Nephron (organoid): ENCODE measurements around the gene GOLGA1.

ENCODE experiments used
- H3K27ac Mint-ChIP-seq, 3 experiments: 2 replicates each; pipeline ENCODE4 v1.8.0; 2020; ENCODE audit warnings: mixed read lengths in 3 of 3, mild to moderate bottlenecking in 2 of 3, moderate library complexity in 1 of 3
- H3K27me3 Mint-ChIP-seq: 2 replicates; pipeline ENCODE4 v1.8.0; 2021; ENCODE audit warnings: low read depth, mild to moderate bottlenecking, moderate library complexity, mixed read lengths
- H3K36me3 Mint-ChIP-seq: 2 replicates; pipeline ENCODE4 v1.8.0; 2020; ENCODE audit warnings: low read depth, mixed read lengths
- H3K4me1 Mint-ChIP-seq: 2 replicates; pipeline ENCODE4 v1.8.0; 2020; ENCODE audit warnings: mixed read lengths
- H3K4me3 Mint-ChIP-seq, 3 experiments: 2 replicates each; pipeline ENCODE4 v1.8.0; 2020; ENCODE audit warnings: mild to moderate bottlenecking in 3 of 3, mixed read lengths in 3 of 3, moderate library complexity in 2 of 3
- H3K9me3 Mint-ChIP-seq: 2 replicates; pipeline ENCODE4 v1.8.0; 2020; ENCODE audit warnings: mixed read lengths
- TF ChIP-seq, protein P1 (sequence below), 3 experiments: fragments of 200-600 bp; sonication (generic); IDR thresholded peaks; one replicate each; pipeline ENCODE4 v1.5.0; 2021; ENCODE audit warnings: antibody characterized with exemption in 3 of 3; ENCODE audit not compliant: unreplicated experiment in 3 of 3

Gene GOLGA1

GRCh38 chr9:124941679-124942561 lies 1.0 kb upstream of the GOLGA1 start:
- no peaks in the 10 kb centered on the region for H3K9me3 Mint-ChIP-seq
- H3K27ac Mint-ChIP-seq = peak overlapping the region; percentile 90 to 98 (median 95)
- H3K36me3 Mint-ChIP-seq = no peaks in the 10 kb centered on the region
- TF ChIP-seq, protein P1, sequence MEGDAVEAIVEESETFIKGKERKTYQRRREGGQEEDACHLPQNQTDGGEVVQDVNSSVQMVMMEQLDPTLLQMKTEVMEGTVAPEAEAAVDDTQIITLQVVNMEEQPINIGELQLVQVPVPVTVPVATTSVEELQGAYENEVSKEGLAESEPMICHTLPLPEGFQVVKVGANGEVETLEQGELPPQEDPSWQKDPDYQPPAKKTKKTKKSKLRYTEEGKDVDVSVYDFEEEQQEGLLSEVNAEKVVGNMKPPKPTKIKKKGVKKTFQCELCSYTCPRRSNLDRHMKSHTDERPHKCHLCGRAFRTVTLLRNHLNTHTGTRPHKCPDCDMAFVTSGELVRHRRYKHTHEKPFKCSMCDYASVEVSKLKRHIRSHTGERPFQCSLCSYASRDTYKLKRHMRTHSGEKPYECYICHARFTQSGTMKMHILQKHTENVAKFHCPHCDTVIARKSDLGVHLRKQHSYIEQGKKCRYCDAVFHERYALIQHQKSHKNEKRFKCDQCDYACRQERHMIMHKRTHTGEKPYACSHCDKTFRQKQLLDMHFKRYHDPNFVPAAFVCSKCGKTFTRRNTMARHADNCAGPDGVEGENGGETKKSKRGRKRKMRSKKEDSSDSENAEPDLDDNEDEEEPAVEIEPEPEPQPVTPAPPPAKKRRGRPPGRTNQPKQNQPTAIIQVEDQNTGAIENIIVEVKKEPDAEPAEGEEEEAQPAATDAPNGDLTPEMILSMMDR (IDR thresholded peaks at IDR 0.05; ENCODE audit: unreplicated experiment in 3 of 3) = no peak
- no peaks in the 10 kb centered on the region for H3K27me3 Mint-ChIP-seq
- peaks cover 21% of the 10 kb centered on the region for H3K4me1 Mint-ChIP-seq
- H3K4me3 Mint-ChIP-seq = peak overlapping the region; percentile 92 to 98 (median 93)

DNA sequence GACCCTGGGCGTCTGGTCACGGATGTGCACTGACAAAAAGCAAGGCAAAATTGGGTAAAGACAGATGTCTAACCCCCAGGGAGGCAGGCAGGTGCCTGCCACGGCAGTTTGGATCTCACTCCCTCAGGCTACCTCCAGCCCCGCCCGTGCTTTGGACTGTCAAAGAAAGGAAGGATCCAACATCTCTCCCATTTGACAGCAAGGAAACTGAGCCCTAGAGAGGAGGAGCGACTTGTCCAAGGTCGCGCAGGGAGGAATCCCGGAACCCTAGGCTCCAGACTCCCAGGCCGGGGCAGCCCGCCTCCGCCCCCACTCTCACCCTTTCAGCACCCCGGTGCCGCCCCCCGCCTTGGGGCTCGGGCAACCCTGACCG lies 376 bp downstream of the GOLGA1 start:
- H3K4me3 Mint-ChIP-seq = peak overlapping the region; percentile 92 to 98 (median 93)
- TF ChIP-seq, protein P1 (IDR thresholded peaks at IDR 0.05; ENCODE audit: unreplicated experiment in 3 of 3) = no peak
- peaks cover 21% of the 10 kb centered on the region for H3K4me1 Mint-ChIP-seq
- peaks cover 8% of the 10 kb centered on the region for H3K36me3 Mint-ChIP-seq
- H3K9me3 Mint-ChIP-seq = no peaks in the 10 kb centered on the region
- no peaks in the 10 kb centered on the region for H3K27me3 Mint-ChIP-seq
- peak overlapping the region; percentile 86 to 95 (median 90) for H3K27ac Mint-ChIP-seq

GRCh38 chr9:124939944-124940343 lies 939 bp downstream of the GOLGA1 start:
- no peaks in the 10 kb centered on the region for H3K9me3 Mint-ChIP-seq
- peak overlapping the region; percentile 86 to 95 (median 90) for H3K27ac Mint-ChIP-seq
- H3K36me3 Mint-ChIP-seq = peaks cover 9% of the 10 kb centered on the region
- H3K4me3 Mint-ChIP-seq = peak overlapping the region; percentile 92 to 98 (median 93)
- H3K27me3 Mint-ChIP-seq = no peaks in the 10 kb centered on the region
- TF ChIP-seq, protein P1 (IDR thresholded peaks at IDR 0.05; ENCODE audit: unreplicated experiment in 3 of 3) = no peak
- peaks cover 21% of the 10 kb centered on the region for H3K4me1 Mint-ChIP-seq

GRCh38 chr9:124934290-124934689 lies 6.6 kb downstream of the GOLGA1 start:
- Mint-ChIP-seq H3K36me3 (peaks cover 28% of the 10 kb centered on the region), H3K27ac (no peak overlapping the region), H3K4me1 (peaks cover 5% of the 10 kb centered on the region), H3K9me3 (no peaks in the 10 kb centered on the region), H3K27me3 (no peaks in the 10 kb centered on the region), H3K4me3 (no peak overlapping the region)
- TF ChIP-seq, protein P1 (IDR thresholded peaks at IDR 0.05; ENCODE audit: unreplicated experiment in 3 of 3) = no peak

- no peaks in the 10 kb centered on the region for H3K9me3 Mint-ChIP-seq
- H3K4me3 Mint-ChIP-seq = no peak overlapping the region
- H3K36me3 Mint-ChIP-seq = peaks cover 38% of the 10 kb centered on the region
- H3K27ac Mint-ChIP-seq = no peak overlapping the region
- TF ChIP-seq, protein P1 (IDR thresholded peaks at IDR 0.05; ENCODE audit: unreplicated experiment in 3 of 3) = no peak
- H3K4me1 Mint-ChIP-seq = no peaks in the 10 kb centered on the region
- no peaks in the 10 kb centered on the region for H3K27me3 Mint-ChIP-seq
Measured at GRCh38 chr9:124932333-124932732, 8.6 kb downstream of the GOLGA1 start.

DNA sequence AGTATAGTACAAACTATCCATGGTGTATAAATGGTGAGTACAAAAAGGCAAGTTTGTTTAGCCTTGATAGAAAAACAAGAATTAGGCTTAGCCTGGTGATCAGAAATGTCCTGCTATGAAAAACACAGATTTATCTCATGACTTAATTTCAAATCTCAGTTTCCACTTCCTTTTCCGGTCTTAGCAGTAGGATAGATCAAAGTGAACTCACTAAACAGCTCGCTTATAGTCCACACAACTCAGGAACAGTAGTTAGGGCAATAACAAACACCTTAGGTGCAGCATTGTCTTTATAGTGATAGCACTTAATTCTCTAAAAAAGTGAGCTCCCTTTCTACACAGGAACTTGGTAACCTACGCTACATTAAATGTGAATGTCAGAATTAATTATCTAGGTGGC lies 11.4 kb downstream of the GOLGA1 start:
- H3K4me1 Mint-ChIP-seq = no peaks in the 10 kb centered on the region

More for the DNA sequence above, 11.4 kb downstream of the GOLGA1 start:
- TF ChIP-seq, protein P1 (IDR thresholded peaks at IDR 0.05; ENCODE audit: unreplicated experiment in 3 of 3) = no peak
- no peaks in the 10 kb centered on the region for H3K27me3 Mint-ChIP-seq
- H3K36me3 Mint-ChIP-seq = peaks cover 37% of the 10 kb centered on the region
- H3K4me3 Mint-ChIP-seq = no peak overlapping the region
- H3K9me3 Mint-ChIP-seq = no peaks in the 10 kb centered on the region
- no peak overlapping the region for H3K27ac Mint-ChIP-seq
